NT2/D1 (cell line): ENCODE measurements around the gene LRMDA.

Source experiments
- SUZ12 ChIP-seq: IDR thresholded peaks from 2 replicates; pipeline ENCODE4 v1.6.1; 2011; ENCODE audit not compliant: insufficient read length, insufficient read depth; ENCODE audit errors: extremely low read depth
- YY1 ChIP-seq: IDR thresholded peaks from 2 replicates; pipeline ENCODE4 v1.6.1; 2011; ENCODE audit not compliant: insufficient read length, insufficient read depth
- ZNF274 ChIP-seq: IDR thresholded peaks from 2 replicates; pipeline ENCODE4 v1.6.1; 2011; ENCODE audit warnings: mild to moderate bottlenecking, low read depth, low read length

GRCh38 chr10:75910032-75910431, 478.6 kb downstream of the LRMDA start:
- TF ChIP-seq ZNF274: no peak
- TF ChIP-seq YY1: no peak
- TF ChIP-seq SUZ12: no peak
